ENCODE measurements around the gene AEBP2. TPM values are rescaled to one million over a fixed set of nuclear protein-coding genes. Genes with fewer than 3 reads are reported as not detected.

The AEBP2 gene
- polyA plus RNA-seq, 10 donors = 28.4 to 40.6 (median 34.9) TPM

DNA sequence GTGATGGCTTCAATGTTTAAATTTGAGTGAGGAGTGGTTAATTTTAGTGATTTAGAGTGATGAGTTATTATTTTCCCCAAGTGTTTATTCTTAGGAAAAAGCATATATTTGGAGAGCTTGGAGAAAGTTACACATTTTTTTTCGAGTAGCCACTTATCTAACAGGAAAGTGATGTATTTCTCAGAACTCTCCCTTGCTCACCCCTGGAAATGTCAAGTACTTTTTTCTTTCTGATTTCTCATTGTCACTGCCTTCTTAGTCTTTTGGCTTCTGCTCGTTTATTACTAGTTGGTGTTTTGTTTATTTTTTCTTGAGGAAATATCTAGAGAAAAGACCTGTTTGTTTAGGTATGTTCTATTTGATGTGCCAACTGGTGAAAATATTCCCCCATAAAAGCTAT, 58.8 kb downstream of the AEBP2 start:
- no peak for DNase-seq

DNA sequence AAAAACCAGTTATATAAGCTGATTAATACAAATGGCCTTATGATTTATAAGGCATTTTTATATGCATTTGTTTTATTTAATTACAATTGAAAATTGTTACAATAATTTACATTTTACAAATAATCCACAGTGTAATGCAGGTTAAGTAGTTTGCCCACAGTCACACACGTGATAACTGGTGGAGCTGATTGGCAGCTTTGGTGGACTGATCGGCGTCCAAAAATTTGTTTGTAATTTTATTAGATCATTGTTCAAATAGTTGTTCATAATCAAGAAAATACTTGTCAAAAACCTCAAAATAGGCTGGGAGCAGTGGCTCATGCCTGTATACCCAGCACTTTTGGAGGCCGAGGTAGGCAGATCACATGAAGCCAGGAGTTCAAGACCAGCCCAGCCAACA, 59.7 kb downstream of the AEBP2 start:
- DNase-seq = no peak

DNA sequence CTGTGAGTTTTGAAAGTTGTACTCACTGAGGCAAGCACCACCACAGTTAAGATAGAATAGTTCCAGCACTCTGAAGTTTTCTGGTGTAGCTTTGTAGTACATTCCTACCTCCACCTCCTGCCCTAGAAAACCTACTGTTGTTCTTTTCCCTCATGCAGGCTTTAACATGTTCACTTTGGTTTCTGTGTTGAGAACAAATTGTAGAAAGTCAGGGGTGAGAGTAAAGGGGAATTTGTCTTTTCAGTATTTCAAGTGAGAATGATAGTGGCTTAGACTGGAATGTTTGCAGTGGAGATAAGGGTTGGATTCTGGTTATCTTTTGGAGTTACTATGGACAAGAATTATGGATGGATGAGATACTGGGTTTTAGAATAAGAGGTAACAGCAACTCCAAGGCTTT, 67.2 kb downstream of the AEBP2 start:
- DNase-seq = no peak

DNA sequence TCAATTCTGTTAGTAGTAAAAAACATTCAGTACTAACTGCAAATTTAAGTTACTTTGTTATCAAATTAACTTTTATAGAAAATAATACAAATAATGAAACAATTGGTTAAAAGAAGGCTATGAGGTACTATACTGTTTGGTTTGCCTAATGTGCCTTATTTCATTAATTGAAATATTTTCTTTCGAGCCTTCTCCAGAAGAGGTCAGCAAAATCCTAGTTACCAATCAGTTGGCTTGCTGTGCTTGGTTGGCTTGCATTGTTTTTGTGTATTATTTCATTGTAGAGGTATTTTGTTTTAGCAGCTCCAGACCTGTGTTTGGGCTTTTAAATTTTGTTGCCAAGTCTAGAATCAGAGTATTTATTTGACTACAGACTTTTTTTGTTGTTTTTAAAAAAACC, 68.5 kb downstream of the AEBP2 start:
- DNase-seq = peak; percentile 39 to 68 (median 44)

DNA sequence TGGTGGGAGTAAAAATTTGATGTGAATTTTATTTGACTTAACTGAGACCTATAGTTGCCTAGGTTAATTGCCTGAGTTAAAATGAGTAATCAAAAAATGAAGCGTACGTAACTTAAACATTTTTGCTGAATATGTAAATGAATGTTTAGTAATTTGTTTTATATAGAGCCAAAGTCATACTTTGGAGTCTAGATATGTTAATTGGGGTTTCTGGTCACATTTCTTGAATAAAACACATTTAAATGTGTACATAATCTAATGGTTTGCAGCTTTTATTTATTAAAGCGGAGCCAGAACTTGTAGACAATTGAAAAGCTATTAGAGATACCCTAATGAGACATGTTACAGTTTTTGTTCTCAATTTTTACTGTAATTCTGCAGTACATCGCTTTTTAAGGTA, 71.2 kb downstream of the AEBP2 start:
- DNase-seq = no peak

DNA sequence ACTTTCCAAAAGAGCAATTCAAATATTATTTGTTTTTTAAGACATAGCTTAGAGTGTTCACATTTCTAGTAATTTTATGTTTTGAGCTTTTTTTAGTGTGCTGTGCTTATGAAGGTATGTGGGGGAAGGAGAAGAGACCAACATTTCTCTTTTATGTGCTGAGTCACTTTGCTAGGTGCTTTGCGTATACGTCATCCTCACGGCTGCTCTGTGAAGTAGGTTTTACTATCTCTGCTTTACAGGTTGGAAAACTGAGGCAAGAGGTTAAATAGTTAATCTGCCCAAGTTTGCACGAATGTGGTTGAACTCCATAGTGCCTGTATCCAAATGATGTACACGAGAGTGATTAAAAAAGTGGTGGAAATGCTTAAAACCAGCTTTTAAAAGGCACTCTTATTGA, 75.9 kb downstream of the AEBP2 start:
- no peak for DNase-seq

DNA sequence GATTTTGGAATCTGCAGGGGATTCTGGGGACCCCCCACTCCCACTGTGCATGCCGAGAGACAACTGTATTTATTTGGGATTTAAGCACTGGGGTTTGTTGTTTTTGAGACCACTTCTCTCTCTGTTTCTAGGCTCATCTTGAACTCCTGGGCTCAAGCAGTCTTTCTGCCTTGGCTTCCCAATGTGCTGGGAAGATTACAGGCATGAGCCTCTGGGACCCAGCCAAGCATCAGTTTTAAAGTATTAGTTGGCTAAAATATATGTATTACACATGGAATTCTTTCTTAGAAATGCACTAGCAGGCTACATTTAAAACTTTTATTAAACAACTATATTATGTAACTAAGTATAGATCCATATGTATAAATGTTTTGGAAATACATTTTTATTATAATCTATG, 78.3 kb downstream of the AEBP2 start:
- peak; percentile 65 to 90 (median 83) for DNase-seq

DNA sequence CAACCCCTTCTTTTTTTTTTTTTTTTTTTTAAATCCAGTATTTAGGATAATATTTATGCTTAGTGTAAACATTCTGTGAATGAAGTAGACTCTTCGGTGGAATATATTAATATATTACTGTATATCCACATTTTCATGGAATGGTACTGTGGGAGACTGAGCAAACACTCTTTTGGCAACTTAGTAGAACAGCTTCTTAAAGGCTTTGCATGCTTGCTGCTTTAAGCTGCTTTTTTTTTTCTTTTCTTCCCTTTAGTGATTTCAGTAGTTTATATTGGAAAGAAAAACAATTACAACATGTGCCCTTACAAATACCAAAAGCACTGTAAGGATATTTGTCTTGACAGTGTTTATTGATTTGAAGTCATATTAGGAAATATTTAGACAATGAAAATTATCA, 78.9 kb downstream of the AEBP2 start:
- DNase-seq = no peak

DNA sequence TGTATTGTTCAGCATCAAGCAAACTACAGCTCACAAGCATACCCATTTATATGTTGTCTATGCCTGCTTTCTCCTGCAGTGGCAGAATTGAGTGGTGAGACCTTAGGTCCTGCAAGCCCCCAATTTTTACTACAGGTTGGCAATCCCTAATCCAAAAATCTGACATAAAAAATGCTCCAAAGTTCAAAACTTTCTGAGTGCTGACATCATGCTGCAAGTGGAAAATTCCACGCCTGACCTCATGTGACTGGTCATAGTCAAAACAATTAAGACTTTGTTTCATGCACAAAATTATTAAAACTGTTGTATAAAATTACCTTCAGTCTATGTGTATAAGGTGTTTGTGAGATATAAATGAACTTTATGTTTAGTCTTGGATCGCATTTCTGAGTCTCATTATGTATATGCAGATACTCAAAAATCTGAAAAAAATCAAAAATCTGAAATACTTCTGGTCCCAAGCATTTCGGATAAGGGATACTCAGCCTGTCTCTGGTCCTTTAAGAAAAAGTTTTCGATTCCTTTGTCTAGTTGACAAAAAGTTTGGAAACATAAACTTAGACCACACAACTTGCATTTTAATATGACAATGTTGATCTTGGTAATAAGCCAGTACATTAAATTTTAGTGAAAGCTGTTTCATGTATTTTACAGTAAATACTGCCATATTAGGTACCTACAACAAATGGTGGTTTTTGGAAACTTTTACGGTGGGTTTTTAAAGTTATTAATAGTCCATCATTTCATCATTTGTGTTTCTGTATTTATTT, 81.5 kb downstream of the AEBP2 start:
- DNase-seq = no peak

DNA sequence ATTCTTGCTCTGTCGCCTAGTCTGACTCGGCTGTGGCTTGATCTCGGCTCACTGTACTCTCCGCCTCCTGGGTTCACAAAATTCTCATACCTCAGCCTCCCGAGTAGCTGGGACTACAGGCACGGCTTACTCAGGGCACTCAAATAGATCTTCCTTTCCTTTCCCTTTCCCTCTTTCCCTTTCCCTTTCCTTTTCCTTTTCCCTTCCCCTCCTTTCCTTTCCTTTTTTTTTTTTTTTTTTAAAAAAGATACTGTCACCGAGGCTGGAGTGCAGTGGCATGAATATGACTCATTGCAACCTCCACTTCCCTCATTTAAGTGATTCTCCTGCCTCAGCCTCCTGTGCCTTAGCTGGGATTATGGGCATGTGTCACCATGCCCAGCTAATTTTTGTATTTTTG, 86.0 kb downstream of the AEBP2 start:
- no peak for DNase-seq

DNA sequence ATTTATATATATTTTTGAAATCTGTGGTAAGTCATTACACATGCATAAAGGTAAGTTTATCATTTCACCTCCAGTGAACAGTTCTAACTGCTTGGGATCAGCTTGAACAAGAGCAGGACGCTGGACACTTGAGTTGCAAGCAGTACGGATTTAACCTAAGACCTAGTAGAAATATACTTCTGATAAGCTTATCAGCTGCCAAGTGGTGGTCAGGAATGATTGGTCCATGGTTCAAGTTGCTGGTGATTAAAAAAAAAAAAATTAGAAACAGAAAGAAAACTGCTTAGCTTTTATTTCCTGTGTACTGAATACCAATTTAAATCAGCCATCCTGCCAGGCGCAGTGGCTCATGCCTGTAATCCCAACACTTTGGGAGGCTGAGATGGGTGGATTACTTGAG, 88.6 kb downstream of the AEBP2 start:
- no peak for DNase-seq

DNA sequence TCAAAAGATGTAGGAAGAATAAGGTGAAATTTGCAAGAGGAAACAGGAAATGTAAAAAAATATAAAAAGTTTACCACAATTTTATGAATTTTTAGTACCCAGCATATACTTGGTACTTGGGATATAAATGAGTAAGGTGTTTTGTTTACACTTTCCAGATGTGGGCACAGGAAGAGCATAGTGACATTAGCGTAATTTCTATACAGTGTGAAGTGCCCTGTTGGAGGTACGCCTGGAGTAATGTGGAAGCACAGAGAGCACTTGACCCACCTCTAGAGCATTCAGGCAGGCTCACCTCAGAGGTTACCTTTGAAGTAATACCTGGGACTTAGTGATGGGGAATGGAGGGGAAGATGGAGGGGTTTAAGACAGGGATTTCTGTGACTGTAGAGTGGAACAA, 89.5 kb downstream of the AEBP2 start:
- no peak for DNase-seq

DNA sequence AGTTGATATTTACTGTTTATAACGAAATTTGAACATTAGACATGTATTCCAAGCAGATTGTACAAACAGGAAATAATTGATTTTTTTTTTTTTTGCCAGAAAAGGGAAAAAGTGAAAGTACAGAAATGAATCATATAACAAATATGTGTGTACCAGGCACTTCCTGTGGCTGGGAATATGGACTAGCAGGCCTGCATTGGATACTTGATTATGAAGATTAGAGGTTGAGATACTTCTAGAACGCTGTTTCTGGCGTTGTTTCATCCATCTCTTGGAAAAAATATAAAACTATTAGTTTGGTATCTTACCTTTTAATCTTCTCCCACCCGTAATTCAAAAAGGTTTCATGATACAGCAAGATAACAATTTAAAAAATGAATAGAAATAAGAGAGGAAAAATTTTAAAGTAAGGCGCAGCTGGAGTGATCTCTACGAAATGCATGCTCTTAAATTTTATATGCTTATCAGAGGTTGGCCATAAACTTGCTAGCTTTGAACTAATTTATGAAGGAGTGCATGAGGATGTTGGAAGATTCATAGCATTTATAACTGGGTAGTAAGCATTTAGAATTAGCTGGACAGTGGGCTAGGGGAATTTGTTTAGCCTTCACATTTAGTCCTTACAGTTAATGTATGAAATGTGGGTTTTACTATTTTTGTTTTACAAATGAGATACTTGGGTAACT, 90.8 kb downstream of the AEBP2 start:
- no peak for DNase-seq

DNA sequence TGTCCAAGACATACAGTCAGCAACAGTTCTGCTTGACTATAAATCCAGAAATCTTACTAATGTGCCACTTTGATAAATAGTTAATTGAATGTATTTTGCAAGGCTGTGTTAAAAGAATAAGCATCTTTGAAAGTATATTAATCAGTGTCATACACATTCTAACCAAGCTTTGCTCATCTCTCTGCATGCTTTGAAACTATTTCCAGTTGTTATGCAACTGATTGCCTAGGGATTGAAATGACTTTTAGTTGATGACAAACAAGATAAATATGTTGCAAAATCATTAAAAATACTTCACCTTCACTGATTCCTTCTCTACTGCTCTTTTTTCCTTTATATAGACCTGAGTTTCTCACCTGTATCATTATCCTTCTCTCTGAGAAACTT, 91.3 kb downstream of the AEBP2 start:
- no peak for DNase-seq

DNA sequence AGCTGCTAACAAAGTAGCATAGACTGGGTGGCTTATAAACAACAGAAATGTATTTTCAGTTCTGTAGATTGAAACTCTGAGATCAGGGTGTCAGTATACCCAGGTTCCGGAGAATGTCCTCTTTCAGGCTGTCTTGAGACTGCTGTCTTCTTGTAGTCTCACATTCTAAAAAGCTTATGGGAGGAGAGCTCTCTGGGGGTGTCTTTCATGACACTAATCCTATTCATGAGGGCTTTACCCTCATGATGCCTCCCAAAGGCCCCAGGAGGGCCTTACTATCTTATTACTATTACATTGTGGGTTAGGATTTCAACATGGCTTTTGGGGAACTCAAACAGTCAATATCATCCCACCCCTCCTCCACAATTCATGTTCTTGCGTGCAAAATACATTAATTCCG, 94.3 kb downstream of the AEBP2 start:
- DNase-seq = no peak

DNA sequence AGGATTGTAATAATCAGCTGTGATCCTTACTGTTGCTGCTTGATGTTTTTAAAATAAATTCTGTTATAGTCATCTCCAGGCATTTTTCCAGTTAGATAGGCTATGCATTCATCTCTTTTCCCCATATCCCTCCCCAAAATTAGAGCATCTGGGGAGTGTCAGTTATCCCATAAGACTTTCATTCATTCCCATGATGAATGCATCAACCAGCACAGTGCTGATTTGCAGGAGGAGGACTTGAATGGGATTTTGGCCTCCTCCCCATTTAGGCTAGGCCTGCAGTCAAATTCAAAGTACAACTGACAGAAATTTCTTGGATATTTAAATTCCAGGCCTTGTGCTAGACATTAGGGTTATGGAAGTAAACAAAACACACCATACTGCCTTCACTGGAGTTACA, 99.8 kb downstream of the AEBP2 start:
- no peak for DNase-seq

DNA sequence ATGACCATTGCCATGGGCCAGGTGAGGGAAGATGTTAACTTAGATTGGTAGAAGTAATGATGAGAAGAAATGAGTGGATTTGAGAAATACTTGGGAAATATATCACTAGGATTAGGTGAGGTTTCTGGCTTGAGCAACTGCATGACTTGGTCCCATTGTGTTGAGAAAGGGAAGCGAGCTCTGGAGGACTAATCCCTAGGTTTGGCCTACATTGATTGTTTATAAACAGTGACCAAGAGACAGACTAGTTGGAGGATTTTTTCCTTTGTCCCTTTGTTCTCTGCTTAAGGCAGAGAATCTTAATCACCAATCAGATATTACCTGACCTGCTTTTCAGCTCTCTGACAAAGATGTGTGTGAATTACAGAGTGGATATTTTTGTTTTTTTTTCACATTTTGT, 100.5 kb downstream of the AEBP2 start:
- DNase-seq = no peak

DNA sequence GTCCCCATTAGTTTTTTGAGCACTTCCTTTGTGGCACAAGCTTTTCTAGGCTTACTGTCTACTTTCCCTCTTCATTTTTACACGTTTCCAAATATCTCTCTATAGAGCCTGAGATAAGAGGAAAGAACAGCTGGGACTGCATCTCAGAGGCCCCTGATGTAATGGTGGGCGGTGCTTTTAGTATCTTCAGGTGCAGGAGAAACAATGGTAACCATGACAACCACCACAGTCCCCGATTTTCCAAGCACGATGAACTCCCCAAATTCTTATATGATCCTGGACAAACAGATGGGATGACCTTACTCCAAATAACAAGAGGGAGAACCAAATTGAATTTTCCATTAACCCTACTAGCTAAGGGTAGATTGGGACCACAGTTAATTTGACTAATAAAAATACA, 103.3 kb downstream of the AEBP2 start:
- peak in 1 of 3 donors; percentile 20 for DNase-seq

DNA sequence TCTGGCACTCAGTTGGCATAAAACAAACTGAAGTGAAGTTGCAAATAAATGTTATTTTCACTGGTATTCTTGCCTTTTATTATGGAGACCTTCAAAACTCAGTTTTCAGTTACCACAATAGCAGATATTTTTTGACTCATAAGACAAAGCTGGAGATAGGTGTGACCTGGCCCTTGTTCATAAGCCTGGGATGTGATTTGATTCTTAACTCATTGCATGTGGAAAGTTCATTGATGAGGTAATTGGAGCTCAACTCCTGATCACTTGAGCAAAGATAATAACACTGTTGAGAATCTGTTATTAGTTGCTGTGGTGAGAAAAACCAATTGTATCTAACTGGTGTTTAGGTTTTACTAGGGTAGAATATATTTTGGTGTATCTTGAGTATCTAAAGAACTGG, 105.1 kb downstream of the AEBP2 start:
- DNase-seq = peak; percentile 23 to 53 (median 39)

DNA sequence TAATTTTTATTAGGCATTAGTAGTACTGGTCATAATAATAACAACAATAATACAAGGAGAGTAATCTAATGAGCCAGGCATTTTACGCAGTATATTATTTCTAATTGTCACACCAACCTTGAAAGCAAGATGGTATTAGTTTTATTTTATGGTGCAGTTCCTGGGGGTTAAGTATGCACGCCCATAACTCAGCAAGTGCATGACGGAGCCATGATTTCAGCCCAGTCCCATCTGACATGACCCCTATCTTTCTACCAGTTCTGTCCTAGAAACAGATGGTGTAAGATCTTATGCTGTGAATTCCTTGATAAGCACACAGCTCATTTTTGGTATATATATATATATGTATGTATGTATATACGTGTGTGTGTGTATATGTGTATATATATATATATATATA, 106.0 kb downstream of the AEBP2 start:
- no peak for DNase-seq

DNA sequence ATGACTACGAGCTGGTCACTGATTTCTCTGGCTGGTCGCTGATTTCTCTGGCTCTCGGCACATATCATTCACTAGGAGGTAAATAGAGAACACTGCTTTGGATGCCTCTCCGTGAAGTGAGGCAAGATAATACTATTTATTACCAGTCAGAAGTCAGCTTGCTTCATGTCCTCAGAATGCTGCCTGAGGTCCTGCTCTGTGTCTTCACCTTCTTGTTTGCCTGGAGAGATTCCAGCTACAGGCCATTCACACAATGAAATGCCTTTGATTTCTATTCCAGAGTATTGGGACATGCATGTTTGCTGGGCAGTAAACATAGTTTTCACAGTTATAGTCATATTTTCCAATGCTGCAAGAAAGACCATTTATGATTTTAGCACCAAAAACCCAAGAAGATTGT, 106.7 kb downstream of the AEBP2 start:
- peak; percentile 51 to 79 (median 52) for DNase-seq

DNA sequence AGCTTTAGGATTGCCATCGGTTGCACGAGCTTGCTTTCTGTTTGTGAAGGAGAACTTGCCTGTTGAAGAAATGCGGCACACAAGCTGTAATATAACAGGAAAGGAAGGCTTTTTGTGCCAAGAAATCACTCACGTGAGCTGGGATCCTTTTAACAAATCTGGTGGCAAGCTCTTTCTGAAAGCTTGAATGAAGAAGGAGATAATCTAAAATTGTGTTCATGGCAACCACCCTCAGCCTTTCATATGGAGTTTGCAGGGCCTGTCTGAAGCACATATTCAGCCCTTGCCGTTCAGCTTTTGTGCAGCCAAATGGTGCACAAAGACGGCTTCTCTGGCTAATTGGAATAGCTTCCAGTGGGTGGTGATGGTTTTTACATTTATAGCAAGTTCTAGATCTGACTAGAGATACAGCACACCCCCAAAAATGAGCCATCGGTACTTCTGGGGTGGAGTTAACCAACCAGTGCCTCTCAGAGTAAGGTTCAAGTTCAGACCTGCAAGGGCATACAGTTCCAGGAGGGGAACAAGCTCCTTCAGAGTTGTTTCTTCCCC, 107.4 kb downstream of the AEBP2 start:
- peak; percentile 46 to 80 (median 47) for DNase-seq

DNA sequence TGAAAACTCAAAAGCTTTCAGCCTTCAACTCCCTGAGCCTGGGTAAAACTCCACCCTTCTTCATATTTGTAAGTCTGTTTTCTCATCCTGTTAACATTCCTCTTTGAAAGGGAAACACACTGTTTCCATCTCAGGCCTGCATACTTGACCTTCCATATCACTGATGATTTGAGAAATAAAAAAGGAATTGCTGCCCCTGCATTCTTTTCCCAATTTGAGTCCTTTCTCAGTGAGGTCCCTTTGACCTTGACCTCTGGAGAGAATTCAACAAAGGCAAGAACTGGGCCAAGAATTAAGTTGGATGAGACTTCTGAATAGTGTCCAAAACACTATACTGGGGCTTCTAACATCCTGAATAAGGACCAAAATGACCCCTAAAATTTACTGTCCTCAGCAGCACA, 108.0 kb downstream of the AEBP2 start:
- peak; percentile 49 to 84 (median 55) for DNase-seq

Measured in muscle of back (tissue), 11 donors.